Skeletal muscle cell (primary cell): Measurements from ENCODE around the gene UBE2L5.
"Not testable (repeated sequence)": the region's sequence is repeated elsewhere in the genome, so short reads cannot be mapped to it uniquely, and the experiment has no call there.

ENCODE experiments used
- DNase-seq: peaks from one replicate; pipeline ENCODE4 v3.0.0-alpha.2; 2010; ENCODE audit warnings: low read depth
- H3K4me3 ChIP-seq: 2 replicates; pipeline ENCODE4 v1.5.1; 2011; ENCODE audit warnings: low read depth, mild to moderate bottlenecking, control low read depth, low read length, moderate library complexity

Gene UBE2L5

DNA sequence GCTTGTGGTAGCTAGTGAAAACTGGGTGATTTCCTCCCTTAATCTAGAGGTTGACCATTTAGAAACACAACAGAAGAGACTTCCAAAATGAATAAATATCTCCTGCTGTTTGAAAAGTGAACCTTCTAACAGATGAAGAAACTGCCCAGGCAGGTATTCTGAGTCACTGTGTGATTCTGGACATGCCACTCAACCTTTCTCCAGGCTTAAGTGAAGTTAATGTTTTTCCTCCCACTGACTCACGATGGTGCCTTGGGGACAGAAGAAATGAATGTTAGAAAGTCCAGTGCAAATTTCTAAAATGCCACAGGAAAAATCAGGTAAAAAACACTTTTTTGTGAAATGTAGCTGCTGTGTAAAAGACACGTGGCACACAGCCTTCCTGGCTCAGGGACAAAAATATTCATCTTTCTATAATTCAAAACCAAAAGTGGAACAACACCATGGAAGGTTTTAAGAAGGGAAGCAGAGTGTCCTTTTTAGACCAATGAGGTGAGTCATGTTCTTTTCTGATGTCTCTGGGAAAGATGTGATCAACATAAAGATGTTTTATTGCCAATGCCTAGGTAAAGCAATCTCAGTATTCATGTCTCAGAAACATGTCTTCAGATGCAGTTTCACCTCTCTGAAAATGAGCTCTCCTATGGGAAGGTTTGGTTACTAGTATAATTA, 9.1 kb downstream of the UBE2L5 start:
- no peak overlapping the region for H3K4me3 ChIP-seq
- DNase-seq: no peak

DNA sequence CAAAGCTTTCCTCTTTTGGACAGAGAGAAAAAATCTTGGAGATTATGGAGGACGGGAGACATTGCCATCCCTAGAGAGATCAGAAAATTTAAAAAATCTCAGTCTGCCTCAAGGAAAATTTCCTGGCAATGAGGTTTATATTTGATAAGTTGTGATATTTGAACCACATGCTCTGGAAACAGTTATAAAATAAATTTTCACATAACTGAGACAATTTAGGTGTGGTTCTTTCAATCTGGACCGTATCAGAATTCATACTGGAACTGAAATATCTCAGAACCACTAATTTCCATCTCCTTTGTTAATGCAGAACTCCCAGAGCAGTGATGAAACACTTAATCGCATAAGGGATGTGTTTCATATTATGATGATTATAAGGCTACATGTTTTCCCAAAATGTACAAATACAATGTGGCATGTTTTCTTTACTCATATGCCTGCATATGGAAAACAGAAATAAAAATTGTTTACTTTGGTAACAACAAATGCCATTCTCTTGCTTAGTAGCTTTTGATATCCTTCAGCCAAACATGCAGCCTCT, 13.7 kb downstream of the UBE2L5 start:
- no peak for DNase-seq
- H3K4me3 ChIP-seq: no peak overlapping the region

DNA sequence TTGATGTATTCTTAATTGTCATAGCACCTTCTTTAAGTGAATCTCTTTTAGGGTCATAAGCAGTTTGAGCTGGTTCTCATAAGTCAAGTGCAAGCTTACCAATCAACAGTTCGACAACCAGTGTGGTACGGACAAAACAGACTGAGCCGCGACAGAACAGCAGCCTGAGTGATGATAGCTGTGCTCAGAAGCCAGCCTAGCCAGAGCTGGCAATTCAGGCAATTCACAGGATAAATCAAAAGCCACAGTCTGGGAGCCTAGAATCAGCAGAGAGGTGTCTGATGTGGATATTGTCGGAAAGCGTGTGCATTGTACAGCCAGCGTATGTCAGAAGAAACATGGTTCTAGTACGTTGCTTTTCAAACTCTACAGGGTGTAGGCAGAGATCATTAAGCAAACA, 14.9 kb downstream of the UBE2L5 start:
- H3K4me3 ChIP-seq: no peak overlapping the region
- DNase-seq: no peak

DNA sequence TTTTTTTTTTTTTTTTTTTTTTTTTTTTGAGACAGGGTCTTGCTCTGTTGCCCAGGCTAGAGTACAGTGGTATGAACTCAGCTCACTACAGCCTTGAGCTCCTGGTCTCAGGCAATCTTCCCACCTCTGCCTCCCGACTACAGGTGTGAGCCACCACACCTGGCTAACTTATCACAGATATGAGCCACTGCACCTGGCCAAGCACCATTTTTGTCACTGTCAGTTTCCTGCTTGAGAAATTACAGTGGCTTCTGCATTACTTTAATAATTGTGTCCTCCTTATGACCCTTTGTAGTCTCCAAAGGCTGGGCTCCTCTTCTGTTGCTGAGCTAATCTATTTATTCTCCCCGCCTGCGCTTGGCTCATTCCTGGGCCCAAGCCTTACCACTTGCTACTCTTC, 16.0 kb downstream of the UBE2L5 start:
- no peak for DNase-seq
- no peak overlapping the region for H3K4me3 ChIP-seq

DNA sequence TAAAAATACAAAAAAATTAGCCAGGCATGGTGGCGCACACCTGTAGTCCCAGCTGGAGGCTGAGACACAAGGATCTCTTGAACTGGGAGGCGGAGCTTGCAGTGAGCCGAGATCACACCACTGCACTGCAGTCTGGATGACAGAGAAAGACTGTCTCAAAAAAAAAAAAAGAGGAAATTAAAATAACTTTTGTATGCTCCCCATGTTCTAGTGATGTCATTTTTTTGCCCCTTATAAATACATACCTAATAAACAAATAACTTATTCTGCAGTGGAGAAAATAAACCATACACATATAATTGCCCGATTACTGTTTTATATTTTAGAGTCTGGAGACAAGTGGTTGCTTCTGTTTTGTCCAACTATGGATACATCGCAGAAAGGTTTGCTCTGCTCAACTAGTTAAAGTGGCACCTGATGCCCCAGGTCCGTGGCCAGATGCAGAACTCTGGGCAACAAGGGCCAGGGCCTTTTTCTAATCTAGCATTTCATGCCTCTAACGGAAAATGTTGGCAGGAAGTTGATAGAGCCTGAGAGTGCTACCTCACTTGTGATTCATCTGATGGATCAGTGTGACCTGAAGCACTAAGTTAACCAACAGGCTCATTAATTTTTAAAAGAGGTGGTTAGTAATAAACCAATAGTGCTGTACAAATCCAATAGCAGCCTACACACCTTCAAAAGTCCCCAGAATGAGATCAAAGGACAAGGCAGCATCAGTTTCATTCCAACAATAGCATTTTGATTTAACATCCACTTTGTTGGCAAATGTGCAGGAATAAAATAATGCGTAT, 18.8 kb downstream of the UBE2L5 start:
- no peak for DNase-seq
- no peak overlapping the region for H3K4me3 ChIP-seq

DNA sequence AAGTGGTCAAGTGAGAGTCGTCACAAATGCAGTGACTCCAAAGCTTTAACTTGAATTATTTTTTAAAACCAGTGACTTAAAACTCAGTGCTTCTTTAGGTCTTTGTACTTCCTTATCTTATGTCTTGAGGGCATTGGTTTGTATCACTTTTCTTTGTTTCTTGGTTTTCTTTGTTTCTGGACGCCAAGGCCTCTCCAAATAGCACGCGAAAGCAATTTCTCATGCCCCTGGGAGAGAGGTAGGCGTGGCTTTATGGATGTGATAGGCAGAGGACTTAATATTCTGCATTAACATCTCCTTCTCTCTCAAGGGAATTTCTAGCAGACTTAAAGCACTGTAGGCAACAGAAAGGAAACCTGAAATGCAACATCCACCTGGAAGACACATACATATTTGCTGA, 20.6 kb downstream of the UBE2L5 start:
- no peak overlapping the region for H3K4me3 ChIP-seq
- DNase-seq: no peak

DNA sequence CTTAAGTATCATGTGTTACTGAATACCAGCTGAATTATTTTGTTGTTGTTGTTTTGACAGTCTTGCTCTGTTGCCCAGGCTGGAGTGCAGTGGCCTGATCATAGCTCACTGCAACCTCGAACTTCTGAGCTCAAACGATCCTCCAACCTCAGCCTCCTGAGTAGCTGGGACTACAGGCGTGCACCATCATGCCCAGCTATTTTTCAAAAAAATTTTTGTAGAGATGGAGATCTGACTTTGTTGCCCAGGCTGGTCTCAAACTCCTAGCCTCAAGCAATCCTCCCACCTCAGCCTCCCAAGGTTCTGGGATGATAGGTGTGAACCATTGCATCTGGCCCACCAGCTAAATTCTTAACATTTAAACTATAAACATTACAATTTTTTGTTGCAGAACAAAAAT, 21.2 kb downstream of the UBE2L5 start:
- not testable (repeated sequence) for DNase-seq, H3K4me3 ChIP-seq

DNA sequence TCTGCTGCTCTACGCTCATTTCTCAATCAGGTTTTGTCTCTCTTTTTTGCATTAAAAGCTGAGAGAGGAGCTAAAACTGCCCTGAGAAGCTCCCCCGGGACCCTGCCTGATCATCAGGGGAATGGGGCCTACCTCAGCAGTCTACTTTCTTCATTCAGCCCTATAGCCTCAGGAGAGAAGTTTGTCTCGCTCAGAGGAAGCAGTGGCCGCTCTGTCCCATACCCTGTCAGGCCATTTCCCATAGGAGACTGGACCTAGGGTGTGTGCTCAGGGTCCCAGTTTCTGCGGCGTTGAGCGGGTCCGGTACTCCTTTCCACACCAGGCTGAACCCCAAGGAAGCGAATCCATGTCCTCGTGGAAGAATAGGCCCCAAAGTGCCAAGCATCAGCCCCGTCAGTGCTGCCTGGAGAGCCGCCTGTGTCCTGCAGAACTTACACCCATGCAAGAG, 21.7 kb downstream of the UBE2L5 start:
- no peak overlapping the region for H3K4me3 ChIP-seq
- DNase-seq: no peak

DNA sequence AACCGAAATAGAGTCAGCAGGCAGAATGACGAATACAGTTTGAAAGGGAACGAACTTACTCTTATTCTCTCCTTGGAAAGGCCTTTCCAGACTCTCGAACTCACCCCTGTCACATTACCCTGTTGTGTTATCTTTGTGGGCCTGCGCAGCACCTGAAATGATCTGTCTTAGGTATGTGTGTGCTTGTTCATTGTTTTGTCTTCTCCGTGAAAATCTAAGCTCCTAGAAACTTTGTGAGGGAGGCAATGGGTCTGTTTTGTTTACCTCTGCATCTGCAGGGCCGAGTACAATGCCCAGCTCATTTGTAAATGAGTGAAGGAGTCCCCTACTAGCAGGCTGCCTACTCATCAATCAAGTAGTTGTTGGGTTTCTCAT, 23.8 kb downstream of the UBE2L5 start:
- H3K4me3 ChIP-seq: peak overlapping the region; percentile 6
- no peak for DNase-seq

DNA sequence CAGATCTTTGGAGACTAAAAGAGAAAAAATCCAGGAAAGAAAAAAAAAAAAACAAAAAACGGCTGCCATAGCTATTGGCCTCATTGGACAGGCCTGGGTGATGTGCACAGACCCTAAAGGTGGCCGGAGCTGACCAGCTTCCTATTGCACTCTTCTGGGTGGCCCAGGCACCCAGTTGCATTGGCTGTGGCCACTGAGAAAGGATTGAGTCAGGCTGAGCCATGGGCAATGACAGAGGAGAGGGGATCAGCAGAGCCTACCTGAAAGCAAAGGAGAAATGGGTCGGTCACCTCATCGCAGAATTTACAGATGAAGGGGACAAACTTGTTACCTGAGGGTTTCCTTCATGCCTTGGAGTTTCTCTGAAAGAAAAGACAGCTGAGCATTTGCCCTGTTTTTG, 26.1 kb downstream of the UBE2L5 start:
- DNase-seq: no peak
- H3K4me3 ChIP-seq: no peak overlapping the region

DNA sequence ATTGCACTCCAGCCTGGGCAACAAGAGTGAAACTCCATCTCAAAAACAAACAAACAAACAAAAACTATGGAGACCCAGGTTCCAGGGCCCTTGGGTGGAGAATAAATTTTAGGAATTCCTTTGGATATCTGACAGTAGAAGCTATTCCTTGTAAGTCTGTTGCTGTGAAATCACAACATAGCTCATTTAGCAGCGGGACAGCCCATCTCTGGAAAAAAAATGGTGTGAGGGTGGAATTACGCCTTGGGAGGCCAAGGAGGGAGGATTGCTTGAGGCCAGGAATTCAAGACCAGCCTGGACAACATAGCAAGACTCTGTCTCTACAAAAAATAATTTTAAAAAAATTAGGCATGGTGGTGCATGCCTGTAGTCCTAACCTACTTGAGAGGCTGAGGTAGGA, 27.8 kb downstream of the UBE2L5 start:
- no peak overlapping the region for H3K4me3 ChIP-seq

DNA sequence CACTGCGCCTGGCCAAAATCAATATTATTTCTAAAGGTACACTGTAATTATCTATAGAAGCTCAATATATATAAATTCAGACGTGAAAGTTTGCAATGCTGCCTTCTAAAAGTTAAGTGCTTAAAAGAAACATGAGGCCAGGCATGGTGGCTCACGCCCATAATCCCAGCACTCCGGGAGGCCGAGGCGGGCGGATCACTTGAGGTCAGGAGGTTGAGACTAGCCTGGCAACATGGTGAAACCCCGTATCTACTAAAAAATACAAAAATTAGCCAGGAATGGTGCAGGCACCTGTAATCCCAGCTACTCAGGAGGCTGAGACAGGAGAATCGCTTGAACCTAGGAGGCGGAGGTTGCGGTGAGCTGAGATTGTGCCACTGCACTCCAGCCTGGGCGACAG, 29.2 kb downstream of the UBE2L5 start:
- not testable (repeated sequence) for DNase-seq, H3K4me3 ChIP-seq

More for the DNA sequence above, 27.8 kb downstream of the UBE2L5 start:
- DNase-seq: no peak

DNA sequence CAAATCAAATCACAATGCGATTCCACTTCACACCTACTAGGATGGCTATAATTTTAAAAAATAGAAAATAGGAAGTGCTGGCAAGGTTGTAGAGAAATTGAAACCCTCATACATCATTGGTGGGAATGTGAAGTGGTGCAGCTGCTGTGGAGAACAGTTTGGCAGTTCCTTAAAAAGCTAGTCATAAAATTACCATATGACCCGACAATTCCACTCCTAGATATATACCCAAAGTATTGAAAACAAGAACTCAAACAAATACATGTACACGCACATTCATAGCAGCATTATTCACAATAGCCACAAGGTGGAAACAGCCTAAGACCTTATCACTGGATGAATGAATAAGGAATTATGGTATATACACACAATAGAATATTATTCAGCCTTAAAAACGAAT, 31.4 kb downstream of the UBE2L5 start:
- DNase-seq: no peak
- H3K4me3 ChIP-seq: no peak overlapping the region

DNA sequence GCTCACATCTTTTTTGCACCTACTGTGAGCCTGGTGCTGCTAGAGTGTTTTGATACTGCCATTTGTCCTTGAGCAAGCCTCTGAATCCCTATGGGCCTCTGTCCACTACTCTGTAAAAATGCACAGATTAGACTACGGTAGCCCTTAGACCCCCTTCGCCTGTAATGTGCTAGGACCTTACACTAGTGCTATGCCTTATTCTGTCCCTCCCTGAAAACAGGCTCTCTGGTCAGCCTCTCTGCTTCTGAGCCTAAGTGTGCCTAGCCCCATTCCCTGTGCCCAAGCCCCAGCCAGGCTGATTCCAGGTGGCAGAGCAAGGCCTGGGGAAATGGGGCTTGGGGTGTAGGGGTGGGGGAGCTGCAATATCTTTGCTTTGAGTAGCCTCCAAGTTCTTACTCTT, 32.7 kb downstream of the UBE2L5 start:
- DNase-seq: no peak
- no peak overlapping the region for H3K4me3 ChIP-seq

DNA sequence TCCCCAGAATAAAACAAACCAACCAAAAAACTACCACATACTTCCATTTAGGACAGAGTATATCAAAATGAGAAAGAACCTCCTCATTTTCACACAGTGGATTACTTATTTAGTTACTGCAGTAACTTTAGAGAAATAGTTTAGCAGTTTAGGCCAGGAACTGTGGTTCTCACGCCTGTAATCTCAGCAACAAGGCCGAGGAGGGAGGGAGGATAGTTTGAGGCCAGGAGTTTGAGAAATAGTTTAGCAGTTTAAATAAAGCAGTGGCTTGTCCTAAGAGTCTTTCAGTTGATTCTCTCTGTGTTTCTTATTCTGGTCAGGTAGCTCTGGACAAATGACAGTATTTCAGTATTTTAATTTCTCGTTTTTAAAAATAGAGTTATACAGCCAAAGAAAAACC, 34.0 kb downstream of the UBE2L5 start:
- no peak overlapping the region for H3K4me3 ChIP-seq
- no peak for DNase-seq

DNA sequence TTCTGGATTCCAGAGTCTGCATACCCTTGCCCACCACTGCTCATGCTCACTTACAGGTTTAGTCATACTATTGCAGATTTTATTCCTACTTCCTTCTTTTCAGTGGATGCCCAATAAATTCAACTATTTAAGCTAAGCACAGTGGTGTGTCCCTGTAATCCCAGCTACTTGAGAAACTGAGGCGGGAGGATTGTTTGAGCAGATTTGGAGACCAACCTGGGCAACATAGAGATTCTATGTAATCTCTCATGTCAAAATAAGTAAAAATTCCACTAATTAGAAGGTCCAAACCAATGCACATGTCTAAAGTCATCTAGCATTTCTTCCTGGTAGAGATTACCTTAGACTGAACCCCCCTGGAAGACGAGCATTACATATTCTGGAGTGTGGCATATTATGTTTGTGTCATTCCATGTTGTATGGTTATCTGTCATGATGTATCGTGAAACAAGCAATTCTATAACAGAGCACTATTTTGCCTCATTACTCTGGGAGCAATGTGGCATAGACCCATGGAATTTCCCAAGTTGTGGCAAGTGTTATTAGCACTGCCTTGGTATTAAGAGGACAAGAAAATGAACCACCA, 35.1 kb downstream of the UBE2L5 start:
- no peak for DNase-seq
- no peak overlapping the region for H3K4me3 ChIP-seq

DNA sequence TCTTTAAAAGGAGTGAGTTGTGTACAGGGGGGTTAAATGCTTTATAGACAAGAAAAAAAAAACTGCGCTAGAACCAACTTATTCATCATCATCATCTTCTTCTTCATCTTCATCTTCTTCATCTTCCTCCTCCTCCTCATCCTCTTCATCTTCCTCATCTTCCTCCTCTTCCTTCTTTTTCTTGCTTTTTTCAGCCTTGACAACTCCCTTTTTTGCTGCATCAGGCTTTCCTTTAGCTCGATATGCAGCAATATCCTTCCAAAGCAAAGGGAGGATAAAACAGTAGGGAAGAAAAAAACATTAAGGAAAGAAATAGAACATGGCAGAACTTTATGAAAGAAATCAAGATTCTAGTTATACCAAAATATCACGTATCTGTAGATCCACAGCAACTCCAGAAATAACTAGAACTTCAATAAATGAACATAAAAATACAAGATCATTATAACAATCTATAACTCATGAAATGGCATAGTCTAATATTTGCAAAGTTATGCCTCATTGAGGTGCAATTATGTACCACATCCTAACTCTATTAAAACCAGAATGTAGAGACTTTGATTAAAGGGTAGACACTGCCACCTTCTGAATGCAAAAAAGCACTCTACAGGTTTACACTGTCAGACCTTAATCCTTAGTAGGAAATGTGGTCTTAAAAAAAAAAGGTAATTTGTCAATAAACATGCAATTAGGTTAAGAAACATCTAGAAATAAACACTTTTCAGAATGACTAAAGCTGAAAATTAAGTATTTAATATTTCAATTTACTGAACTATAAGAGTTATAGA, 39.2 kb downstream of the UBE2L5 start:
- DNase-seq, H3K4me3 ChIP-seq: not testable (repeated sequence)

DNA sequence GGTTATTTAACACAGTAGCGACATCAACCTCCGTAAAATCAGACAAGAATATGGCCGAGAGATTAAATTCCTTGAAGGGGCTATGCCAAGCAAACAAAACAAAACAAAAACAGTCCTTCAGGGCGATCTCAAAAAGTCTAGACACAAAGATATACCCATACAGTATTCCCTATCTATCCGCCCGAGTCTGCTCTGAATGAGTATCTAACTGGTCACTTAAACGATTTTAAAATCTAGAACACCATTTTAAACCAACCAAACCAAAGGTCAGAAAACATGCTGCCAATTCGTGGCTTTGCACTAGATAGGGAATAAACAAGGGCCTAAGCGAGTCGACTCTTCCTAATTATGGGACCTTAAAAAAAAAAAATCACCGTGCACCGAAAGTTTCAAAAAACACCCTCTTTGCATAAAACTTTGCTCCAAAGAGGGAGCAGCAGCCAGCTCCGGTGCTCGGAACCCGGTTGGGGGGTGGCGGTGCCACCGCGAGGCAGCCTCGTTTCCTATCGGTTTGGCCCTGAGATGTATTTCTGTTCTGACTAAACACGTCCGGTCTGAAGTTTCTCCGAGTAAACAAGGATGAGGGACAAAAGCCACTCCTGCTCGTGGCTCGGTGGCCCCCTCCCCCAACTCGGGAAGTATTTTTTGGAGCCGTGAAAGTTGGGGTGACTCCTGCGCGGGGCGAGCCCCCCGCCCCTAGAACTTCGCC, 41.6 kb downstream of the UBE2L5 start:
- no peak for DNase-seq
- H3K4me3 ChIP-seq: peak overlapping the region; percentile 61
